Central memory CD8-positive, alpha-beta T cell (primary cell): ENCODE results near the gene CEP70.
"Not testable (repeated sequence)": the region's sequence is repeated elsewhere in the genome, so short reads cannot be mapped to it uniquely, and the experiment has no call there.

ENCODE experiments used
- ATAC-seq: fragments of 150-1000 bp; cut with Tn5 transposase; replicated peaks from 2 replicates; pipeline ENCODE4 v1.10.0; 2022; ENCODE audit warnings: mild to moderate bottlenecking, moderate FRiP score, moderate number of reproducible peaks; ENCODE audit not compliant: poor library complexity, severe bottlenecking; ENCODE audit errors: extremely low read depth
- DNase-seq, 2 donors: peaks; one replicate each; pipeline ENCODE4 v3.0.0; 2021; ENCODE audit warnings: low spot score in 2 of 2
- H3K27ac Mint-ChIP-seq: one replicate; pipeline ENCODE4 v1.8.0; 2022; ENCODE audit warnings: low read depth, mild to moderate bottlenecking, moderate library complexity, mixed read lengths
- H3K27me3 Mint-ChIP-seq: one replicate; pipeline ENCODE4 v1.8.0; 2022; ENCODE audit warnings: mixed read lengths
- H3K36me3 Mint-ChIP-seq: one replicate; pipeline ENCODE4 v1.8.0; 2022; ENCODE audit warnings: mild to moderate bottlenecking, moderate library complexity, mixed read lengths; ENCODE audit not compliant: insufficient read depth
- H3K4me1 Mint-ChIP-seq: one replicate; pipeline ENCODE4 v1.8.0; 2022; ENCODE audit warnings: mixed read lengths
- H3K4me3 Mint-ChIP-seq: one replicate; pipeline ENCODE4 v1.8.0; 2022; ENCODE audit warnings: mild to moderate bottlenecking, moderate library complexity, mixed read lengths
- H3K9me3 Mint-ChIP-seq: one replicate; pipeline ENCODE4 v1.8.0; 2022; ENCODE audit warnings: mixed read lengths

The CEP70 gene

GRCh38 chr3:138573138-138573537 is 20.9 kb downstream of the CEP70 start:
- Mint-ChIP-seq H3K9me3 (peaks cover 5% of the 10 kb centered on the region), H3K27me3 (no peaks in the 10 kb centered on the region), H3K4me1 (peaks cover 8% of the 10 kb centered on the region), H3K27ac (no peak overlapping the region), H3K4me3 (no peak overlapping the region), H3K36me3 (peaks cover 3% of the 10 kb centered on the region)
- DNase-seq (no peak), ATAC-seq (no peak)

DNA sequence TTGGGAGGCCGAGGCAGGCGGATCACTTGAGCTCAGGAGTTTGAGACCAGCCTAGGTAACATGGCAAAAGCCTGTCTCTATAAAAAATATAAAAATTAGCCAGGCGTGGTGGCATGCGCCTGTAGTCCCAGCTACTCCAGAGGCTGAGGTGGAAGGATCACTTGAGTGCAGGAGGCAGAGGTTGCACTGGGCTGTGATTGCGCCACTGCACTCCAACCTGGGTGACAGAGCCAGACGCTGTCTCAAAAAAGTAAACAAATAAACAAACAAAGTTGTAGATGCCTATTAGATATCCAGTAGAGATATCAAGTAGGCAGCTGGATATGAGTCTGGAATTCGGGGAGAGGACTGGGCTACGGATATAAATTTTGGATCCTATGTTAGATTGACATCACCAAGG is 24.4 kb downstream of the CEP70 start:
- H3K27me3 Mint-ChIP-seq, H3K9me3 Mint-ChIP-seq, H3K4me3 Mint-ChIP-seq, DNase-seq, H3K4me1 Mint-ChIP-seq, H3K36me3 Mint-ChIP-seq, ATAC-seq, H3K27ac Mint-ChIP-seq: not testable (repeated sequence)

- Mint-ChIP-seq H3K36me3 (peaks cover 3% of the 10 kb centered on the region), H3K9me3 (peaks cover 5% of the 10 kb centered on the region), H3K4me3 (no peak overlapping the region)
Measured at GRCh38 chr3:138569090-138569489, 25.0 kb downstream of the CEP70 start.

DNA sequence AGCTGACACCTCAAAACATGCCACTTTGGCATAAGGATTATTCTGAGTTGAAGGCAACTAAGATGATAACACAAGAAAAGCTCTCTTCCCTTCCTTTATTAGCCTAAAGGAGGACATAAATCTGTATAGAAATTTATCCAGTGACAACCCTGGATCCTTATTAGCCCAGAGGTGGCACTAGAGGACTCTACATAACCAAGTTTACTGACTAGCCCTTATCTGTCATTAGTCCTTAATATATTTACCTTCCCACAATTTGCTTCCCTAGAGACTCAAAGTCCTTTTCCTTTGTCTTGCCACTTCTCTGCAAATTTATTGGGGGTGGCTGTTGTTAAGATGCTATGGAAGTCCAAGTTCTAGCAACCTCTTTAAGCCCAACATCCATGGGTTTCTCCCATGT is 26.7 kb downstream of the CEP70 start:
- H3K4me3 Mint-ChIP-seq = no peak overlapping the region
- peaks cover 20% of the 10 kb centered on the region for H3K4me1 Mint-ChIP-seq
- H3K27ac Mint-ChIP-seq = no peak overlapping the region
- H3K36me3 Mint-ChIP-seq = peaks cover 3% of the 10 kb centered on the region
- no peaks in the 10 kb centered on the region for H3K27me3 Mint-ChIP-seq
- DNase-seq (no peak), ATAC-seq (no peak)
- H3K9me3 Mint-ChIP-seq = no peaks in the 10 kb centered on the region

More at GRCh38 chr3:138569090-138569489, 25.0 kb downstream of the CEP70 start:
- H3K27me3 Mint-ChIP-seq = no peaks in the 10 kb centered on the region
- no peak overlapping the region for H3K27ac Mint-ChIP-seq
- ATAC-seq (no peak), DNase-seq (no peak)
- peaks cover 11% of the 10 kb centered on the region for H3K4me1 Mint-ChIP-seq

GRCh38 chr3:138566293-138566692 is 27.8 kb downstream of the CEP70 start:
- not testable (repeated sequence) for H3K27ac Mint-ChIP-seq, H3K9me3 Mint-ChIP-seq, H3K4me3 Mint-ChIP-seq, H3K27me3 Mint-ChIP-seq, DNase-seq, H3K36me3 Mint-ChIP-seq, ATAC-seq
- H3K4me1 Mint-ChIP-seq = peaks cover 20% of the 10 kb centered on the region

- H3K27ac Mint-ChIP-seq, H3K9me3 Mint-ChIP-seq, H3K36me3 Mint-ChIP-seq, H3K27me3 Mint-ChIP-seq, H3K4me3 Mint-ChIP-seq, DNase-seq, ATAC-seq: not testable (repeated sequence)
- H3K4me1 Mint-ChIP-seq = peaks cover 20% of the 10 kb centered on the region
Measured at GRCh38 chr3:138562902-138563301, 31.2 kb downstream of the CEP70 start.

GRCh38 chr3:138560501-138560900 is 33.6 kb downstream of the CEP70 start:
- peaks cover 2% of the 10 kb centered on the region for H3K36me3 Mint-ChIP-seq
- no peak overlapping the region for H3K27ac Mint-ChIP-seq
- H3K27me3 Mint-ChIP-seq = no peaks in the 10 kb centered on the region
- ATAC-seq (no peak), DNase-seq (no peak)
- peaks cover 20% of the 10 kb centered on the region for H3K4me1 Mint-ChIP-seq
- no peaks in the 10 kb centered on the region for H3K9me3 Mint-ChIP-seq
- H3K4me3 Mint-ChIP-seq = no peak overlapping the region

GRCh38 chr3:138559134-138559533 is 34.9 kb downstream of the CEP70 start:
- no peak for ATAC-seq

GRCh38 chr3:138554775-138555174 is 39.3 kb downstream of the CEP70 start:
- H3K4me3 Mint-ChIP-seq, H3K4me1 Mint-ChIP-seq, H3K27ac Mint-ChIP-seq, H3K9me3 Mint-ChIP-seq, ATAC-seq, DNase-seq, H3K27me3 Mint-ChIP-seq, H3K36me3 Mint-ChIP-seq: not testable (repeated sequence)

More at GRCh38 chr3:138559134-138559533, 34.9 kb downstream of the CEP70 start:
- peaks cover 10% of the 10 kb centered on the region for H3K4me1 Mint-ChIP-seq
- H3K4me3 Mint-ChIP-seq = no peak overlapping the region
- no peak for DNase-seq
- no peaks in the 10 kb centered on the region for H3K9me3 Mint-ChIP-seq
- H3K36me3 Mint-ChIP-seq = peaks cover 2% of the 10 kb centered on the region
- no peak overlapping the region for H3K27ac Mint-ChIP-seq
- H3K27me3 Mint-ChIP-seq = no peaks in the 10 kb centered on the region

DNA sequence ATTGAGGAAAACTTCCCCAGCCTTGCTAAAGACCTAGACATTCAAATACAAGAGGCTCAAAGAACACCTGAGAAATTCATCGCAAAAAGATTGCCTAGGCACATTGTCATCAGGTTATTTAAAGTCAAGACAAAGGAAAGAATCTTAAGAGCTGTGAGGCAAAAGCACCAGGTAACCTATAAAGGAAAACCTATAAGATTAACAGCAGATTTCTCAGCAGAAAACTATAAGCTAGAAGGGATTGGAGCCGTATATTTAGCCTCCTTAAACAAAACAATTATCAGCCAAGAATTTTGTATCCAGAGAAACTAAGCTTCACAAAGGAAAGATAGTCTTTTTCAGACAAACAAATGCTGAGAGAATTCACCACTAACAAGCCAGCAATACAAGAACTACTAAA is 43.1 kb downstream of the CEP70 start:
- not testable (repeated sequence) for H3K4me1 Mint-ChIP-seq, H3K4me3 Mint-ChIP-seq, DNase-seq, H3K27me3 Mint-ChIP-seq, ATAC-seq, H3K27ac Mint-ChIP-seq
- H3K9me3 Mint-ChIP-seq = peaks cover 24% of the 10 kb centered on the region
- H3K36me3 Mint-ChIP-seq = peaks cover 12% of the 10 kb centered on the region

- ATAC-seq (no peak), DNase-seq (no peak)
- no peaks in the 10 kb centered on the region for H3K4me1 Mint-ChIP-seq
- peaks cover 12% of the 10 kb centered on the region for H3K36me3 Mint-ChIP-seq
- H3K27ac Mint-ChIP-seq = no peak overlapping the region
- peaks cover 27% of the 10 kb centered on the region for H3K9me3 Mint-ChIP-seq
- no peaks in the 10 kb centered on the region for H3K27me3 Mint-ChIP-seq
- H3K4me3 Mint-ChIP-seq = no peak overlapping the region
Measured at GRCh38 chr3:138549179-138549977, 44.7 kb downstream of the CEP70 start.

DNA sequence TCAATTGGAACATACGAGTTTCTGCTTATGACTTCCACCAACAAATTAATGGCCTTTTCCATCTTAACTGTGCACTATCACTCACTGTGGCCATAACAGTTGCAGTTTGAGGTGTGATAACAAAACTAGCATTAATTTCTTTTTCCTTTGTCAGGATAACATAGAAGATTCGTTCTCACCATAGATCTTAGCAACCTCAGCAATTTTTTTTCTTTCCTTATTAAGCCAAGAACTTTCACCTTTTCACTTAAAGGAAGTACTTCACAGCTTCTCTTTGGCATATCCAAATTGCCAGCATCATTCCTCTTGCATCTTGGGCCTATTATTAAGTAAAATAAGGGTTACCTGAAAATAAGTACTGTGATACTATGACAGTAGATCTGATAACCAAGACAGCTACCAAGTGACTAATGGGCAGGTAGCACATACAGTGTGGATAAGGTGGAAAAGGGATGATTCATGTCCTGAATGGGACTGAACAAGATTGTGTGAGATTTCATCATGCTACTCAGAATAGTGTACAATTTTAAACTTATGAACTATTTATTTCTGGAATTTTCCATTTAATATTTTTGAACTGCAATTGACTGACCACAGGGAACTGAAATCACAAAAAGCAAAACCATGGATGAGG is 46.6 kb downstream of the CEP70 start:
- no peaks in the 10 kb centered on the region for H3K27me3 Mint-ChIP-seq
- no peaks in the 10 kb centered on the region for H3K4me1 Mint-ChIP-seq
- ATAC-seq = no peak
- no peak overlapping the region for H3K4me3 Mint-ChIP-seq
- peaks cover 22% of the 10 kb centered on the region for H3K9me3 Mint-ChIP-seq
- H3K27ac Mint-ChIP-seq = no peak overlapping the region
- no peak for DNase-seq
- peaks cover 12% of the 10 kb centered on the region for H3K36me3 Mint-ChIP-seq

- no peak for DNase-seq
- Mint-ChIP-seq H3K27me3 (no peaks in the 10 kb centered on the region), H3K27ac (no peak overlapping the region), H3K36me3 (peaks cover 8% of the 10 kb centered on the region), H3K4me1 (no peaks in the 10 kb centered on the region), H3K9me3 (peaks cover 24% of the 10 kb centered on the region), H3K4me3 (no peak overlapping the region)
- no peak for ATAC-seq
Measured at GRCh38 chr3:138544546-138544945, 49.5 kb downstream of the CEP70 start.
